Gastroesophageal sphincter (tissue), 4 donors: ENCODE measurements around the gene ID2. TPM values are rescaled to one million over a fixed set of nuclear protein-coding genes. Genes with fewer than 3 reads are reported as not detected.

Source experiments
- ATAC-seq: fragments of 150-250 bp; one replicate; pipeline ENCODE4 v1.9.1; 2016; ENCODE audit warnings: mild to moderate bottlenecking, moderate library complexity
- H3K27ac ChIP-seq, 4 donors: fragments of 200-600 bp; sonication (generic) in 3 of 4; 1 replicate in 3 of 4; 2 replicates in 1 of 4; pipeline ENCODE4 v1.5.1; 2016 to 2019
- H3K27me3 ChIP-seq: fragments of 200-600 bp; sonication (generic); one replicate; pipeline ENCODE4 v1.5.1; 2019
- H3K36me3 ChIP-seq, 2 donors: fragments of 200-600 bp; sonication (generic); one replicate each; pipeline ENCODE4 v1.5.1; 2019; ENCODE audit warnings: control low read depth in 1 of 2
- H3K4me1 ChIP-seq, 3 donors: fragments of 200-600 bp; sonication (generic); 1 replicate in 2 of 3; 2 replicates in 1 of 3; pipeline ENCODE4 v1.5.1; 2016 to 2019; ENCODE audit warnings: control low read depth in 2 of 3
- H3K4me3 ChIP-seq, 2 donors: fragments of 200-600 bp; sonication (generic); one replicate each; pipeline ENCODE4 v1.5.1; 2019; ENCODE audit warnings: mild to moderate bottlenecking in 1 of 2, moderate library complexity in 1 of 2
- H3K9me3 ChIP-seq, 3 donors: fragments of 200-600 bp; sonication (generic); one replicate each; pipeline ENCODE4 v1.5.1; 2017 to 2019; ENCODE audit warnings: control low read depth in 2 of 3
- EP300 ChIP-seq: sonication (generic); formaldehyde crosslinking; IDR thresholded peaks from one replicate; pipeline ENCODE4 v1.6.1; 2017; ENCODE audit warnings: antibody characterized with exemption, mild to moderate bottlenecking
- POLR2A ChIP-seq, 2 donors: fragments of 450-650 bp; IDR thresholded peaks; one replicate each; pipeline ENCODE4 v1.6.1; 2017; ENCODE audit warnings: antibody characterized with exemption in 2 of 2, mild to moderate bottlenecking in 2 of 2, moderate library complexity in 1 of 2
- POLR2AphosphoS5 ChIP-seq: sonication (generic); formaldehyde crosslinking; IDR thresholded peaks from one replicate; pipeline ENCODE4 v1.6.1; 2017; ENCODE audit warnings: antibody characterized with exemption
- WGBS, 2 donors: methylation state at CpG; one replicate each; pipeline ENCODE4 v1.1.5; 2018; ENCODE audit warnings: low coverage in 1 of 2; 5-methylcytosine and 5-hydroxymethylcytosine counted together
- total RNA-seq, 4 donors: library from RNA; depleted of rRNA; stranded (reverse); fragments of >200 nt; gene quantifications; one replicate each; pipeline ENCODE4 v1.1.0, GENCODE V29; 2016
- TF ChIP-seq, protein P1 (sequence below), 4 experiments: fragments of 200-600 bp in 2 of 4; fragments of 450-650 bp in 2 of 4; sonication (generic) in 1 of 4; IDR thresholded peaks; one replicate each; pipeline ENCODE4 v1.5.1; 2017 to 2019; ENCODE audit warnings: antibody characterized with exemption in 4 of 4, mild to moderate bottlenecking in 2 of 4, moderate library complexity in 2 of 4

The ID2 gene, protein sequence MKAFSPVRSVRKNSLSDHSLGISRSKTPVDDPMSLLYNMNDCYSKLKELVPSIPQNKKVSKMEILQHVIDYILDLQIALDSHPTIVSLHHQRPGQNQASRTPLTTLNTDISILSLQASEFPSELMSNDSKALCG
- 100 to 1,000 TPM; 142 to 384 (median 169) TPM for total RNA-seq

DNA sequence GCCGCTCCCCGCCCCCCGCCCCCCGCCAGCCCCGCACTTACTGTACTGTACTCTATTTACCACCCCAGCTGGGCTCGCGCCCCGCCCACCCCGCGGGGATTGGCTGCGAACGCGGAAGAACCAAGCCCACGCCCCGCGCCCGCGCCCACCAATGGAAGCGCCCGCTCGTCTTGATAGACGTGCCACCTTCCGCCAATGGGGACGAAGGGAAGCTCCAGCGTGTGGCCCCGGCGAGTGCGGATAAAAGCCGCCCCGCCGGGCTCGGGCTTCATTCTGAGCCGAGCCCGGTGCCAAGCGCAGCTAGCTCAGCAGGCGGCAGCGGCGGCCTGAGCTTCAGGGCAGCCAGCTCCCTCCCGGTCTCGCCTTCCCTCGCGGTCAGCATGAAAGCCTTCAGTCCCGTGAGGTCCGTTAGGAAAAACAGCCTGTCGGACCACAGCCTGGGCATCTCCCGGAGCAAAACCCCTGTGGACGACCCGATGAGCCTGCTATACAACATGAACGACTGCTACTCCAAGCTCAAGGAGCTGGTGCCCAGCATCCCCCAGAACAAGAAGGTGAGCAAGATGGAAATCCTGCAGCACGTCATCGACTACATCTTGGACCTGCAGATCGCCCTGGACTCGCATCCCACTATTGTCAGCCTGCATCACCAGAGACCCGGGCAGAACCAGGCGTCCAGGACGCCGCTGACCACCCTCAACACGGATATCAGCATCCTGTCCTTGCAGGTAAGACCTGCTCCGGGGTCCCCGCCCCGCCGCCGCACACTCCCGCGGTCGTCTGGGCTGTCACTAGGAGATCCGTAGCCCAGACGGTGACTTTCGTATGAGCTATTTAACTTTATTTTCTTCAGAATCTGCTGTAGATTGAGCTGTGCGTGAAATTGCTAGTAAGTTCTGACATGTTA lies at the start of gene ID2:
ID2 (plus strand) TSS at position 271 of the 907 bp plus-strand sequence; CDS start at position 381, 110 bp downstream.
- peaks cover 0 to 62% (median 14%) of the 10 kb centered on the region in 3 donors for H3K4me1 ChIP-seq
- 0 to 1% methylated on average over 18 to 25 of the region's 70 CpGs for WGBS, 2 donors

DNA sequence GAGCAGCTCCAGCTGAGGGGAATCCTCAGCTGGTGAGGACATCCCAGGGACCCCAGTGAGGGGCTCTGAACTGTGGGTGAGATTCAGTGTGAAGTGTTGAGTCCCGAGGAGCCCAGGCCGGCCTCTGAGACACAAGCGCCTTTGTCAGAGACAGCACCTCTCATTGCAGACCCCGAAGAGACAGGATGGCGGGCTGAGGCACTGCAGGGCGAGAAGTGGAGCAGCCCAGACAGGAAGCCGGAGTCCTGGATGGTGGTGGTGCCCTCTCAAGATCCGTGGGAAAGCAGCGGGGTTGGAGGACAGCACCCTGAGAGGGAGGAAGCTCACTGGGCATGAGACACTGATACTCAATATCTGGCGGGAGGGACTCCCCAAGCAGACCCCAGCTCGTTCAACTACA lies 49.1 kb upstream of the ID2 start:
- H3K27me3 ChIP-seq: no peaks in the 10 kb centered on the region
- TF ChIP-seq, protein P1, sequence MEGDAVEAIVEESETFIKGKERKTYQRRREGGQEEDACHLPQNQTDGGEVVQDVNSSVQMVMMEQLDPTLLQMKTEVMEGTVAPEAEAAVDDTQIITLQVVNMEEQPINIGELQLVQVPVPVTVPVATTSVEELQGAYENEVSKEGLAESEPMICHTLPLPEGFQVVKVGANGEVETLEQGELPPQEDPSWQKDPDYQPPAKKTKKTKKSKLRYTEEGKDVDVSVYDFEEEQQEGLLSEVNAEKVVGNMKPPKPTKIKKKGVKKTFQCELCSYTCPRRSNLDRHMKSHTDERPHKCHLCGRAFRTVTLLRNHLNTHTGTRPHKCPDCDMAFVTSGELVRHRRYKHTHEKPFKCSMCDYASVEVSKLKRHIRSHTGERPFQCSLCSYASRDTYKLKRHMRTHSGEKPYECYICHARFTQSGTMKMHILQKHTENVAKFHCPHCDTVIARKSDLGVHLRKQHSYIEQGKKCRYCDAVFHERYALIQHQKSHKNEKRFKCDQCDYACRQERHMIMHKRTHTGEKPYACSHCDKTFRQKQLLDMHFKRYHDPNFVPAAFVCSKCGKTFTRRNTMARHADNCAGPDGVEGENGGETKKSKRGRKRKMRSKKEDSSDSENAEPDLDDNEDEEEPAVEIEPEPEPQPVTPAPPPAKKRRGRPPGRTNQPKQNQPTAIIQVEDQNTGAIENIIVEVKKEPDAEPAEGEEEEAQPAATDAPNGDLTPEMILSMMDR (IDR thresholded peaks at IDR 0.05): no peak
- TF ChIP-seq POLR2AphosphoS5 (no peak), EP300 (no peak), POLR2A (IDR thresholded peaks at IDR 0.05) (no peak)
- no peak overlapping the region for H3K4me3 ChIP-seq
- H3K27ac ChIP-seq: no peak overlapping the region
- ATAC-seq: no peak
- H3K36me3 ChIP-seq: no peaks in the 10 kb centered on the region
- H3K4me1 ChIP-seq: peaks cover 0 to 19% (median 10%) of the 10 kb centered on the region in 3 donors
- 100% methylated on average over 1 of the region's 11 CpGs; no CpG with 5 or more reads in 1 of the 2 donors for WGBS, 2 donors
- no peaks in the 10 kb centered on the region for H3K9me3 ChIP-seq

More for the DNA sequence above, at the start of gene ID2:
- Histone ChIP-seq H3K27ac (peak within 1 kb of the TSS; percentile 92 to 99 (median 97)), H3K4me3 (peak within 1 kb of the TSS; percentile 83 to 89), H3K27me3 (no peaks in the 10 kb centered on the region), H3K36me3 (no peaks in the 10 kb centered on the region), H3K9me3 (no peaks in the 10 kb centered on the region)
- TF ChIP-seq POLR2AphosphoS5: peak; percentile 100
- TF ChIP-seq EP300: no peak
- peak; percentile 100 for TF ChIP-seq POLR2A (IDR thresholded peaks at IDR 0.05)
- TF ChIP-seq, protein P1 (IDR thresholded peaks at IDR 0.05): peak in 1 of 4 experiments; percentile 18
- peak; percentile 84 for ATAC-seq

DNA sequence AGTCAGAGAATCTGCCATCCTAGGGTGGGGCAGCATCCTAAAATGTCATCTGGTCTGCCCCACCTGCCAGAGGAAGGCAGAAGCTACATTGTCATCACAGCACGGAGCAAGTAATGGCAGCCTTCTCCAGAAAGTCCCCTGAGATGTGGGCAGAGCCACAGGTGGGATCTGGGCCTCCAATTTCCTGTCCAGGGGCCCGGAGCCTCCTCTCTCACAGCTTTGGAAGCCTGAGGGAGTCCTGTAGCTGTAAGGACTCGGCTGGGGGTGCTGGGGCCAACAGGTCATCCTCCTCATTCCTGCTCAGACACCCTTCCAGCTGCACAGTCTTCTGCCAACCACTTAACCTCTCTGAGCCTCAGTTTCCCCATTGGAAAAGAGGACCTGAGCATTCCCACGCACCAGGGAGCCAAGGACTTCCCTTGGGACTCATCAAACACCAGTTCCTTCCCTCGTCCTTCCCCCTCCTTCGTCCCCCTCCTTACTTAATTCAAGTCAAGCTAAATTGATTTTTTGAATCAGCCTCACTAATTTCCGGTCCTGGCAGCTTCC lies 48.6 kb upstream of the ID2 start:
- Histone ChIP-seq H3K27me3 (no peaks in the 10 kb centered on the region), H3K4me3 (no peak overlapping the region), H3K9me3 (no peaks in the 10 kb centered on the region), H3K36me3 (no peaks in the 10 kb centered on the region), H3K4me1 (peaks cover 0 to 20% (median 10%) of the 10 kb centered on the region in 3 donors), H3K27ac (no peak overlapping the region)
- WGBS, 2 donors: 76 to 89% methylated on average over 3 of the region's 7 CpGs
- no peak for ATAC-seq
- TF ChIP-seq EP300 (no peak), POLR2A (IDR thresholded peaks at IDR 0.05) (no peak), POLR2AphosphoS5 (no peak)
- TF ChIP-seq, protein P1 (IDR thresholded peaks at IDR 0.05): no peak

DNA sequence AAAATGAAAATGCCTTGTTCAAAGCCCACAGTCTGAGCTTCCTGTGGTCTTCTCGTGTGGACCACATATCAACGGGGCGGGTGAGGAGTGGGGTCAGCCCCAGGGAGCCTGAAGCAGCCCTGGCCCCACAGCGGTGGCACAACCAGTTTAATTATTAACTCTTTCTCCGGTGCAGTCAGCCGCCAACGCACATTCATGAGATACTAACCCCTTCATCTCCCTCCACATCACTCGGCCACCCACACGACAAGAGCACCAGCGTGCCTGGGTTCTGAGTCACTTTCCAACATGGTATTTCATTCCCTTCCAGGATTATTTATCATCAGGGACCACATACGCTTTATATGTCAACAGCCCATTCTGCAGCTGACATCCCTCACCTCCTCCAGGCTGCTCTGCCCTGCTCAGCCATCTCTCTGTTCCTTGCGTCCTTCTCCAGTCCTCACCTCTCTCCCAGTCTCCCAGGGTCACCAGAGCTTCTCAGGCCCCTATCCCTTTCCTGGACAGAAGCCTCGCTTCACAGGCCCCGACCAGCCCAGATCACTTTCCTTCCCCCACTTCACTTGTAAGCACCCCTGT lies 48.0 kb upstream of the ID2 start:
- H3K27me3 ChIP-seq: no peaks in the 10 kb centered on the region
- no peaks in the 10 kb centered on the region for H3K36me3 ChIP-seq
- H3K9me3 ChIP-seq: no peaks in the 10 kb centered on the region
- no peak overlapping the region for H3K27ac ChIP-seq
- H3K4me1 ChIP-seq: peaks cover 0 to 20% (median 10%) of the 10 kb centered on the region in 3 donors
- 67 to 75% methylated on average over 6 to 13 of the region's 14 CpGs for WGBS, 2 donors
- no peak for ATAC-seq
- no peak overlapping the region for H3K4me3 ChIP-seq
- TF ChIP-seq EP300 (no peak), POLR2A (IDR thresholded peaks at IDR 0.05) (no peak)
